SK-N-SH (cell line): ENCODE measurements around the gene ERC2. TPM values are rescaled to one million over a fixed set of nuclear protein-coding genes. Genes with fewer than 3 reads are reported as not detected.
A peak's percentile ranks its signal among the peaks of the same experiment; 100 is the strongest.

ENCODE experiments used
- CTCF ChIA-PET: fragments of 300-600, 350-600 bp; formaldehyde crosslinking; extraction: SDS; loops from one replicate; lab custom pipeline; 2021; lab: Yijun Ruan, JAX
- POLR2A ChIA-PET: fragments of 350-600 bp; sonication (Branson Sonifier 250); formaldehyde crosslinking; extraction: SDS; loops from one replicate; lab custom pipeline; 2020; ENCODE audit warnings: antibody characterized with exemption, inconsistent platforms; lab: Yijun Ruan, JAX
- DNase-seq: peaks from one replicate; pipeline ENCODE4 v3.0.0; 2012
- H2AFZ ChIP-seq: fragments of 200-600 bp; sonication (generic); 2 replicates; pipeline ENCODE4 v1.8.1; 2016; ENCODE audit warnings: antibody characterized with exemption, mild to moderate bottlenecking, low read depth
- H3F3A ChIP-seq: fragments of 200-600 bp; sonication (generic); replicated peaks from 2 replicates; pipeline ENCODE3; 2016; ENCODE audit warnings: antibody characterized with exemption, mild to moderate bottlenecking; ENCODE audit not compliant: insufficient read depth
- H3K27ac ChIP-seq, 2 experiments: fragments of 200-500 bp in 1 of 2; fragments of 200-600 bp in 1 of 2; sonication (Bioruptor generic) in 1 of 2; sonication (generic), shearing (Covaris generic) in 1 of 2; 2 replicates each; pipeline versions ENCODE4 v1.5.1 to v1.6.1; 2014 to 2016; ENCODE audit warnings: low read depth in 2 of 2, inconsistent platforms in 1 of 2, low read length in 1 of 2, mild to moderate bottlenecking in 1 of 2, mixed read lengths in 1 of 2
- H3K27me3 ChIP-seq: fragments of 200-600 bp; sonication (generic), shearing (Covaris generic); 2 replicates; pipeline ENCODE4 v1.6.1; 2016; ENCODE audit warnings: mixed run types; ENCODE audit not compliant: insufficient read depth
- H3K36me3 ChIP-seq, 2 experiments: fragments of 200-500 bp in 1 of 2; fragments of 200-600 bp in 1 of 2; sonication (Bioruptor generic) in 1 of 2; sonication (generic) in 1 of 2; replicated peaks in 1 of 2; 2 replicates each; pipeline versions ENCODE3 to v1.5.1; 2014 to 2016; ENCODE audit warnings: low read length in 1 of 2, mild to moderate bottlenecking in 1 of 2; ENCODE audit not compliant: insufficient read depth in 2 of 2, control insufficient read depth in 1 of 2
- H3K4me1 ChIP-seq, 2 experiments: fragments of 200-500 bp in 1 of 2; fragments of 200-600 bp in 1 of 2; sonication (Bioruptor generic) in 1 of 2; sonication (generic), shearing (Covaris generic) in 1 of 2; 2 replicates each; pipeline versions ENCODE4 v1.5.1 to v1.6.1; 2014 to 2016; ENCODE audit warnings: low read depth in 1 of 2, low read length in 1 of 2, mixed run types in 1 of 2; ENCODE audit not compliant: insufficient read depth in 2 of 2, control insufficient read depth in 1 of 2
- H3K4me2 ChIP-seq: fragments of 200-600 bp; sonication (generic), shearing (Covaris generic); 2 replicates; pipeline ENCODE4 v1.6.1; 2017; ENCODE audit warnings: mixed run types
- H3K4me3 ChIP-seq, 2 experiments: fragments of 200-500 bp in 1 of 2; fragments of 200-600 bp in 1 of 2; sonication (Bioruptor generic) in 1 of 2; sonication (generic), shearing (Covaris generic) in 1 of 2; 2 replicates each; pipeline versions ENCODE4 v1.5.1 to v1.8.1; 2014 to 2016; ENCODE audit warnings: low read depth in 2 of 2, inconsistent platforms in 1 of 2, low read length in 1 of 2, mild to moderate bottlenecking in 1 of 2, mixed read lengths in 1 of 2, moderate library complexity in 1 of 2
- H3K79me2 ChIP-seq: fragments of 200-600 bp; sonication (generic); 2 replicates; pipeline ENCODE4 v1.8.1; 2017; ENCODE audit warnings: mild to moderate bottlenecking; ENCODE audit not compliant: insufficient read depth
- H3K9ac ChIP-seq: fragments of 200-600 bp; sonication (generic); 2 replicates; pipeline ENCODE4 v1.6.1; 2017; ENCODE audit warnings: mixed run types
- H3K9me2 ChIP-seq: fragments of 200-600 bp; sonication (generic); 2 replicates; pipeline ENCODE4 v1.6.1; 2017; ENCODE audit warnings: mixed run types
- H3K9me3 ChIP-seq: fragments of 200-600 bp; sonication (generic); 2 replicates; pipeline ENCODE4 v1.6.1; 2017; ENCODE audit warnings: mixed run types, mild to moderate bottlenecking, moderate library complexity
- H4K20me1 ChIP-seq: fragments of 200-600 bp; sonication (generic); 2 replicates; pipeline ENCODE4 v1.6.1; 2017; ENCODE audit warnings: mild to moderate bottlenecking, mixed run types; ENCODE audit not compliant: insufficient read depth
- CHD2 ChIP-seq: fragments of 150-350 bp; IDR thresholded peaks from 2 replicates; pipeline ENCODE4 v1.6.1; 2018; ENCODE audit warnings: low read length; ENCODE audit not compliant: partially characterized antibody
- EP300 ChIP-seq, 2 experiments: IDR thresholded peaks; 2 replicates each; pipeline versions ENCODE4 v1.4.0 to v1.6.1; 2012; ENCODE audit warnings: borderline replicate concordance in 1 of 2, low read depth in 1 of 2, low read length in 1 of 2
- IRF3 ChIP-seq: fragments of 150-350 bp; IDR thresholded peaks from 2 replicates; pipeline ENCODE4 v1.6.1; 2016; ENCODE audit warnings: mild to moderate bottlenecking, low read depth, low read length
- JUND ChIP-seq: IDR thresholded peaks from 2 replicates; pipeline ENCODE4 v1.4.0; 2012
- NRF1 ChIP-seq: IDR thresholded peaks from 2 replicates; pipeline ENCODE4 v1.6.1; 2012; ENCODE audit warnings: low read depth, mild to moderate bottlenecking, low read length
- PBX3 ChIP-seq: IDR thresholded peaks from 2 replicates; pipeline ENCODE4; 2012
- POLR2AphosphoS5 ChIP-seq: IDR thresholded peaks from 2 replicates; pipeline ENCODE4 v1.6.1; 2012; ENCODE audit warnings: low read depth, low read length
- RCOR1 ChIP-seq: fragments of 150-350 bp; IDR thresholded peaks from 2 replicates; pipeline ENCODE4 v1.6.1; 2017; ENCODE audit warnings: antibody characterized with exemption, low read length
- RXRA ChIP-seq: IDR thresholded peaks from 2 replicates; pipeline ENCODE4 v1.4.0; 2012; ENCODE audit warnings: low read depth, mild to moderate bottlenecking, borderline replicate concordance
- USF2 ChIP-seq: fragments of 150-350 bp; IDR thresholded peaks from 2 replicates; pipeline ENCODE4 v1.6.1; 2017; ENCODE audit warnings: antibody characterized with exemption, low read length, low read depth, borderline replicate concordance
- YY1 ChIP-seq: IDR thresholded peaks from 2 replicates; pipeline ENCODE4 v1.4.0; 2012; ENCODE audit warnings: low read depth, mild to moderate bottlenecking
- WGBS: methylation state at CpG from one replicate; pipeline ENCODE4 v1.1.6; 2017; ENCODE audit warnings: low lambda C conversion rate; 5-methylcytosine and 5-hydroxymethylcytosine counted together
- polyA plus RNA-seq, 3 experiments: library from polyadenylated mRNA; depleted of rRNA; stranded (reverse); fragments of >200 nt; gene quantifications; 2 replicates each; pipeline ENCODE4 v1.2.3, GENCODE V29; 2012

Gene ERC2
- polyA plus RNA-seq, 1 of the 3 experiments (the other 2 are of a cell fraction): 1.6 TPM

- 61% methylated on average over 3 of the region's 3 CpGs for WGBS
- Histone ChIP-seq H3K4me3 (no peak overlapping the region), H3K9ac (no peak overlapping the region), H3K36me3 (no peaks in the 10 kb centered on the region), H3K9me3 (no peaks in the 10 kb centered on the region), H3F3A (no peaks in the 10 kb centered on the region), H3K4me1 (peaks cover 0 to 5% of the 10 kb centered on the region in 2 experiments; a peak in 1 of 4 replicates), H3K9me2 (no peaks in the 10 kb centered on the region), H3K27me3 (no peaks in the 10 kb centered on the region), H3K79me2 (no peaks in the 10 kb centered on the region), H2AFZ (no peak overlapping the region), H3K27ac (no peak overlapping the region), H3K4me2 (no peak overlapping the region), H4K20me1 (no peaks in the 10 kb centered on the region)
- TF ChIP-seq IRF3 (no peak), CHD2 (no peak), YY1 (no peak), JUND (no peak), RXRA (no peak), PBX3 (no peak), POLR2AphosphoS5 (no peak)
- POLR2A ChIA-PET: no interaction called here
- DNase-seq: peak; percentile 19
- CTCF ChIA-PET: interaction anchor here (1.9 kb wide), 1 partner anchor 16 kb away, joined by 5 read pairs; no protein-coding TSS in a partner anchor
Observed at GRCh38 chr3:55907616-55908015, 560.7 kb downstream of the ERC2 start.

GRCh38 chr3:55906896-55907295 lies 561.4 kb downstream of the ERC2 start:
- Histone ChIP-seq H3K27me3 (no peaks in the 10 kb centered on the region), H3K9ac (no peak overlapping the region), H4K20me1 (no peaks in the 10 kb centered on the region), H3F3A (no peaks in the 10 kb centered on the region), H3K4me2 (no peak overlapping the region), H3K4me3 (no peak overlapping the region), H2AFZ (no peak overlapping the region), H3K79me2 (no peaks in the 10 kb centered on the region), H3K9me2 (no peaks in the 10 kb centered on the region), H3K27ac (no peak overlapping the region), H3K9me3 (no peaks in the 10 kb centered on the region)
- WGBS: 61% methylated on average over 3 of the region's 3 CpGs
- CTCF ChIA-PET: interaction anchor here (0.6 to 1.9 kb wide), 2 partner anchors 15 to 44 kb away, joined by 3 to 5 read pairs; no protein-coding TSS in a partner anchor
- DNase-seq: no peak
- TF ChIP-seq USF2: no peak
- no peak for TF ChIP-seq RCOR1
- TF ChIP-seq RXRA: no peak
- no peak for TF ChIP-seq EP300 (IDR thresholded peaks at IDR 0.05; ENCODE audit: borderline replicate concordance in 1 of 2, low read depth in 1 of 2, low read length in 1 of 2)
- TF ChIP-seq PBX3: no peak
- no peak for TF ChIP-seq NRF1
- TF ChIP-seq, all 33 proteins: peak for 0
- POLR2A ChIA-PET: no interaction called here
- H3K36me3 ChIP-seq: no peaks in the 10 kb centered on the region
- H3K4me1 ChIP-seq: peaks cover 0 to 5% of the 10 kb centered on the region in 2 experiments; a peak in 1 of 4 replicates
